PC-9 (cell line): ENCODE results near the gene NDUFA12. TPM values are rescaled to one million over a fixed set of nuclear protein-coding genes. Genes with fewer than 3 reads are reported as not detected.

ENCODE experiments used
- BruUV-seq: library from RNA; stranded (reverse); fragments of 400-500 nt; replicated peaks from 2 replicates; lab custom pipeline; 2021; lab: Mats Ljungman, UMichigan
- CTCF ChIA-PET: fragments of 300-600 bp; sonication (Branson Sonifier 250); formaldehyde crosslinking; loops from one replicate; lab custom pipeline; 2022; ENCODE audit warnings: antibody characterized with exemption; lab: Charles Lee
- POLR2A ChIA-PET: fragments of 300-600 bp; sonication (Branson Sonifier 250); formaldehyde crosslinking; loops from one replicate; lab custom pipeline; 2022; ENCODE audit warnings: antibody characterized with exemption; ENCODE audit not compliant: unreplicated experiment; lab: Charles Lee
- DNase-seq, 2 experiments: peaks; one replicate each; pipeline versions ENCODE4 v3.0.0 to v3.0.0-alpha.2; 2015 to 2022; ENCODE audit warnings: mixed read lengths in 1 of 2
- H2AFZ ChIP-seq: fragments of 200-600 bp; sonication (generic); 2 replicates; pipeline ENCODE4 v1.8.1; 2017; ENCODE audit warnings: antibody characterized with exemption
- H3F3A ChIP-seq: fragments of 200-600 bp; sonication (generic); 2 replicates; pipeline ENCODE4 v1.8.1; 2017; ENCODE audit warnings: antibody characterized with exemption, mild to moderate bottlenecking, low read depth; ENCODE audit not compliant: insufficient read depth
- H3K27ac ChIP-seq: fragments of 200-600 bp; sonication (generic); 2 replicates; pipeline ENCODE4 v1.6.1; 2016; ENCODE audit warnings: mixed run types
- H3K27me3 ChIP-seq: fragments of 200-600 bp; sonication (generic); 2 replicates; pipeline ENCODE4 v1.6.1; 2016; ENCODE audit warnings: low read depth, mixed run types; ENCODE audit not compliant: insufficient read depth
- H3K36me3 ChIP-seq: fragments of 200-600 bp; sonication (generic); 2 replicates; pipeline ENCODE4 v1.6.1; 2016; ENCODE audit warnings: low read depth, mixed run types
- H3K4me1 ChIP-seq: fragments of 200-600 bp; sonication (generic); replicated peaks from 2 replicates; pipeline ENCODE4 v1.6.1; 2016; ENCODE audit warnings: mixed run types; ENCODE audit not compliant: insufficient read depth
- H3K4me2 ChIP-seq: fragments of 200-600 bp; sonication (generic); 2 replicates; pipeline ENCODE4 v1.6.1; 2017; ENCODE audit warnings: mixed run types
- H3K4me3 ChIP-seq: fragments of 200-600 bp; sonication (generic); 2 replicates; pipeline ENCODE4 v1.6.1; 2016; ENCODE audit warnings: mixed run types
- H3K79me2 ChIP-seq: fragments of 200-600 bp; sonication (generic); 2 replicates; pipeline ENCODE4 v1.6.1; 2017; ENCODE audit warnings: low read depth, mixed run types
- H3K9me2 ChIP-seq: fragments of 200-600 bp; sonication (generic); 2 replicates; pipeline ENCODE4 v1.8.1; 2017; ENCODE audit warnings: mild to moderate bottlenecking; ENCODE audit not compliant: insufficient read depth
- H3K9me3 ChIP-seq: fragments of 200-600 bp; sonication (generic); 2 replicates; pipeline ENCODE4 v1.8.1; 2016; ENCODE audit warnings: low read depth; ENCODE audit not compliant: insufficient read depth
- H4K20me1 ChIP-seq: fragments of 200-600 bp; sonication (generic); 2 replicates; pipeline ENCODE4 v1.8.1; 2017; ENCODE audit not compliant: insufficient read depth
- EZH2 ChIP-seq: fragments of 200-600 bp; sonication (generic); IDR thresholded peaks from 2 replicates; pipeline ENCODE4 v1.8.0; 2017; ENCODE audit warnings: antibody characterized with exemption, low read depth
- intact Hi-C: fragments of 100-400 bp; cut with micrococcal nuclease; formaldehyde crosslinking; loops from one replicate; pipeline ENCODE4 v1.10.0; 2022; ENCODE audit not compliant: unreplicated experiment
- total RNA-seq: library from RNA; stranded (reverse); gene quantifications from 2 replicates; pipeline ENCODE4 v1.2.3, GENCODE V29; 2021
- TF ChIP-seq, protein P1 (sequence below): fragments of 200-600 bp; sonication (generic); conservative IDR thresholded peaks from 2 replicates; pipeline ENCODE4 v1.6.1; 2017; ENCODE audit warnings: mixed run types, antibody characterized with exemption, mild to moderate bottlenecking, moderate library complexity

NDUFA12 gene
- total RNA-seq, 1 experiment from 2014 or later, result 108 TPM

DNA sequence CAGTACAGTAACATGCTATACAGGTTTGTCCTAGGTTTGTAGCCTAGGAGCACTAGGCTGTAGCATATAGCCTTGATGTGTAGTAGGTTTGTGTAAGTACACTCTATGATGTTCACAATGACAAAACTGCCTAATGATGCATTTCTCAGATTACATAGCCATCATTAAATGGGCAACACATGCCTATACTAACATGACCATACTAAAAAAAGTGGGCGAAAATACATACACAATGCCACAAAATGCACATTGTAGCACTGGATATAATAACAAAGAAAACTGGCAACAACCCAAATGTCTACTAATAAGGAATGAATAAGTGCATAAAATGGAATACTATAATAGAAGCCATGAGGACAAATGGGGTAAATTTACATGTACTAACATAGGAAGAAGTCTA is 31.3 kb upstream of the NDUFA12 start:
- ChIA-PET POLR2A (no interaction called here), CTCF (no interaction called here)
- Histone ChIP-seq H3K79me2 (no peaks in the 10 kb centered on the region), H4K20me1 (no peaks in the 10 kb centered on the region), H3K27ac (no peak overlapping the region), H3K27me3 (no peaks in the 10 kb centered on the region), H3K9me3 (no peaks in the 10 kb centered on the region), H3K4me3 (no peak overlapping the region), H3K9me2 (no peaks in the 10 kb centered on the region), H2AFZ (no peak overlapping the region), H3K36me3 (peaks cover 13% of the 10 kb centered on the region), H3K4me1 (no peaks in the 10 kb centered on the region), H3K4me2 (no peak overlapping the region), H3F3A (no peaks in the 10 kb centered on the region)
- TF ChIP-seq, protein P1, sequence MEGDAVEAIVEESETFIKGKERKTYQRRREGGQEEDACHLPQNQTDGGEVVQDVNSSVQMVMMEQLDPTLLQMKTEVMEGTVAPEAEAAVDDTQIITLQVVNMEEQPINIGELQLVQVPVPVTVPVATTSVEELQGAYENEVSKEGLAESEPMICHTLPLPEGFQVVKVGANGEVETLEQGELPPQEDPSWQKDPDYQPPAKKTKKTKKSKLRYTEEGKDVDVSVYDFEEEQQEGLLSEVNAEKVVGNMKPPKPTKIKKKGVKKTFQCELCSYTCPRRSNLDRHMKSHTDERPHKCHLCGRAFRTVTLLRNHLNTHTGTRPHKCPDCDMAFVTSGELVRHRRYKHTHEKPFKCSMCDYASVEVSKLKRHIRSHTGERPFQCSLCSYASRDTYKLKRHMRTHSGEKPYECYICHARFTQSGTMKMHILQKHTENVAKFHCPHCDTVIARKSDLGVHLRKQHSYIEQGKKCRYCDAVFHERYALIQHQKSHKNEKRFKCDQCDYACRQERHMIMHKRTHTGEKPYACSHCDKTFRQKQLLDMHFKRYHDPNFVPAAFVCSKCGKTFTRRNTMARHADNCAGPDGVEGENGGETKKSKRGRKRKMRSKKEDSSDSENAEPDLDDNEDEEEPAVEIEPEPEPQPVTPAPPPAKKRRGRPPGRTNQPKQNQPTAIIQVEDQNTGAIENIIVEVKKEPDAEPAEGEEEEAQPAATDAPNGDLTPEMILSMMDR, result no peak
- no peak for TF ChIP-seq EZH2
- no peak for DNase-seq
- intact Hi-C loops, result no loop called here
- no TSS peak for BruUV-seq

- POLR2A ChIA-PET, result interaction anchor here (0.7 kb wide), 1 partner anchor 259 kb away, joined by 14 read pairs; no protein-coding TSS in a partner anchor
- no peak for DNase-seq
- no peak overlapping the region for H3K4me3 ChIP-seq
- no TSS peak for BruUV-seq
- H3K4me1 ChIP-seq, result no peaks in the 10 kb centered on the region
- H3K79me2 ChIP-seq, result no peaks in the 10 kb centered on the region
- no peaks in the 10 kb centered on the region for H3K27me3 ChIP-seq
- no peaks in the 10 kb centered on the region; the same call in 1 of the 2 replicates for H3F3A ChIP-seq
- H2AFZ ChIP-seq, result no peak overlapping the region
- H3K9me2 ChIP-seq, result no peaks in the 10 kb centered on the region
- no peak overlapping the region for H3K27ac ChIP-seq
- TF ChIP-seq, protein P1, result no peak
- TF ChIP-seq EZH2, result no peak
- H3K9me3 ChIP-seq, result no peaks in the 10 kb centered on the region
- no peak overlapping the region for H3K4me2 ChIP-seq
- H3K36me3 ChIP-seq, result no peaks in the 10 kb centered on the region
- CTCF ChIA-PET, result no interaction called here
- intact Hi-C loops, result no loop called here
- H4K20me1 ChIP-seq, result no peaks in the 10 kb centered on the region
Observed at GRCh38 chr12:95022477-95022876, 19.0 kb upstream of the NDUFA12 start.

GRCh38 chr12:95017482-95017881 is 14.0 kb upstream of the NDUFA12 start:
- no peaks in the 10 kb centered on the region for H3K36me3 ChIP-seq
- no peaks in the 10 kb centered on the region for H3K4me1 ChIP-seq
- no peak overlapping the region for H2AFZ ChIP-seq
- no peaks in the 10 kb centered on the region for H3K79me2 ChIP-seq
- ChIA-PET CTCF (no interaction called here), POLR2A (no interaction called here)
- BruUV-seq, result no TSS peak
- no peaks in the 10 kb centered on the region; the same call in 1 of the 2 replicates for H3F3A ChIP-seq
- TF ChIP-seq EZH2, result no peak
- TF ChIP-seq, protein P1, result no peak
- no peaks in the 10 kb centered on the region for H3K9me2 ChIP-seq
- intact Hi-C loops, result no loop called here
- 0 out of 2 replicates have a peak, but pooled peaks cover 3% of the 10 kb centered on the region for H3K9me3 ChIP-seq
- H3K27ac ChIP-seq, result no peak overlapping the region
- no peak overlapping the region for H3K4me2 ChIP-seq
- H3K4me3 ChIP-seq, result no peak overlapping the region
- no peaks in the 10 kb centered on the region for H4K20me1 ChIP-seq
- DNase-seq, result no peak
- no peaks in the 10 kb centered on the region for H3K27me3 ChIP-seq
